IPS DF 4.7 (cell line): ENCODE measurements around the gene MAGI2.

ENCODE experiments used
- DNase-seq: peaks from one replicate; pipeline ENCODE4 v3.0.0-alpha.2; 2013; ENCODE audit warnings: low spot score; ENCODE audit errors: extremely low read depth

MAGI2 gene

DNA sequence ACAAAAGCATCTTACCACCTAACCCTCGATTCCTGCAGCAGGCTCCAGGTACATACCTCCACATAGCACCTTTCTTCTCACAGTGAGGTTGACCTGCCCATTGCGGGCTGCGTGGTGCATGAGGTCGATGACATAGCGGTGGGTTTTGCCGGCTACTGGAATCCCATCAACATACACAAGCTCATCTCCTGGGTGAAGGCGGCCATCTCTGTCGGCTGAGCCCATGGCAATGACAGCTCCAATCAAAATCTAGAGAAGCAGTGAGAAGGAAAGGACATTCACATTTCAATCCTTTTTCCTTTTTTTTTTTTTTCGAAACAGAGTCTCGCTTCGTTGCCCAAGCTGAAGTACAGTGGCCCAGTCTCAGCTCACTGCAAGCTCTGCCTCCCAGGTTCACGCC lies 1285.6 kb downstream of the MAGI2 start:
- no peak for DNase-seq

DNA sequence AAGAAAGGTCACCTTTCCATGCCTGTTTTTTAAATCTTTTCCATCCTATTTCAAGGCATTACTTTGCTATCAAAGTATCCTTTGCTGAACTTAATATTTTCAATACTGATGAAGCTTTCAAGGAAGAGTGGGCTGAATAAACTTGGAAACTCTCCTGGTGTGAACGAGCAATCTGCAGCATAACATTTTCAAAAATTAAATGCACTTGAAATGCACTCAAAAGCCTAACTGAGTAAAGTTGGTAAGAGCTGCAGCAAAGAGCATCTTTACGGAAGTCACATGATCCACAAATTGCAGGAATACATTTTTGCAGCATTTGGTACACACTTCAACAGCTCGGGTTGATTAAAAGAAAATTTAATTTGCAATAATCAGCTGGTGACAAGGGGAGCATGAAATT lies 1287.6 kb downstream of the MAGI2 start:
- no peak for DNase-seq

DNA sequence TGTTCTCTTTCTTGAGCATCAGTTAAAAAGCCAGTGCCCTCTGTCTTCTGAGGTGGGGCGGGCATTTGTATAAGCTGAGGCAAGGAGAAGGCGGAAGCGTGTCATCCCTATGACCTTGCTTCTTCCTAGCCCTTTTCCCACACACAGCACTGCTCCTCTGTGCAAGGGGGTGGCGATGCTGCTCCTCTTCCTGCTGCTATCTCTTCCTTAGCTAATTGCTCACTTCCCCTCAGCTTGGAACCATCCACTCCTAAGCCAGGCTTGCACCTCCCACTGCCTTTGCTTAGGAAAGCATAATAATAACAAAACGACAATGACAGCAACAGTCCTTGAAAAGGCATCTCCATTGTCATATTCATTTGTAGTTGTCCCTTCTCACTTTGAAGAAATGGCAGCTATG lies 1288.0 kb downstream of the MAGI2 start:
- no peak for DNase-seq

DNA sequence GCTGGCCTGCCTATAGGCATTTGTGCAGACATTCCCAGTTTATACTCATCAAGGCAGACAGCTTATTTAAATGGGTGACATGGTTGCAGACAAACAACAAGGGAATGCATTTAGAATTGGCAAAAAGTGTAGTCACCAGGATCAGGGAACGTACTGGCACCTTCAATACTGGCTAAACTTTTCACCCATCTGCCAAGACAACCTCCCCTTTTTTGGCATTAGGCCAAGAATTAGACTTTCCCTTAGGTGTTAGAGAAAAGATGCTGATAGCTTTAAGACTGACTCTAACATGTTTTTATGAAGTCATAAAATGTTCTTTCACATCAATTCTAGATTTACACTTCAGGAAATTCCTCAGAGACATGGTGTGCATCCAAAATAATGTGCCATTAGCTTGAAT lies 1289.0 kb downstream of the MAGI2 start:
- no peak for DNase-seq

DNA sequence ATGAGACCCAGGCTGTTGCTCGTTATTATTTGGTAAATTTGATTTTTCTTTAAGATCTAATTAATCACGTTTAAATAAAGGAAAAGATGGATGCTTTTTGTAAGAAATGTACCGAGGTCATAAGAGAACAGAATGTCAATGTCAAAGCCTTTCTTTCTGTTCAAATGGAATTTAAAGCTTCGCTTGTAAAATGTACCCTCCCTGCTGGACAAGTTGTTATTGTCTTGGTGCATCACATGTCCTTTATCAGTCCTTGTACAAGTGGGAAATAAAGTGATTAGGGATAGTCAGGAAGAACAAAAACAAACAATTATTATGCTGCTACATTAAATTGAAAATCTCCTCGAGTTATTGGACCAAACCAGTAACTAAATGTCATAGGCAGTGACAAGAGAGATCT lies 1291.7 kb downstream of the MAGI2 start:
- DNase-seq = no peak

DNA sequence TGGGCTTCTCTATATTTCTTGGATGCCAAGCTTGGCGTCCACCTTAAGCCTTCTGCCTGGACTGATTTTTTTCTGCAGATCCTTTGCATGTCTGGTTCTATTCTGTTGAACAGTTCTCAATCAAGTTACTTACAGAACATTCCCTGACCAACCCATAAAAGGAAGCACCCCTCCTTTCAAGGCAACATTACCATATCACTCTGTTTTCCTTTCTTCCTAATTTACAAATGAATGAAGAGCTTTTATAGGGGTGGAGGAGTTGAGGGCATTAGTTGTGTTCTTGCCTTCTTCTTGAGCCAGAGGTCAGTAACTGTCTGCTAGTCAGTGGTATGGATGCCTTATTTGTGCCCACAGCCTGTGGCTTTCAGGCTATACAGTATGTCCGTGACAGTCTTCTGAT lies 1293.9 kb downstream of the MAGI2 start:
- no peak for DNase-seq

DNA sequence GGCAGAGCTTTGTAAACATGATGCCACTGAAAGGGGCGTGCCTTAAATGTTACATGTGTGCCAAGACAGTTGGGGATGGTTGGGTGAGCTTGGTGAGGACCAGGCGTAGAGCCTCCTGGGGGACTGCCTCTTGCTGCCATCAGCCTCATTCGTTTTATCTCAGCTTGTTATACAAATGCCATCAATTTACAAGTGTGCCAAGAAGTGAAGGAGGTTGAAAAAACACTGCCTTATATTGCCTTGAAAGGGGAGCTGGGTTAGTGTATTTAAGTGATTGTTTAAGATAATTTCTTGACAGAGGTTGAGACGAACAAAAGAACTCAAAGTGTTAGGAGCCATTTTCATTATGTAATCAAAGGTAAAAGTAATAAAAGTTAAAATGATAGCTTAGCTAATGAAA lies 1300.2 kb downstream of the MAGI2 start:
- no peak for DNase-seq

DNA sequence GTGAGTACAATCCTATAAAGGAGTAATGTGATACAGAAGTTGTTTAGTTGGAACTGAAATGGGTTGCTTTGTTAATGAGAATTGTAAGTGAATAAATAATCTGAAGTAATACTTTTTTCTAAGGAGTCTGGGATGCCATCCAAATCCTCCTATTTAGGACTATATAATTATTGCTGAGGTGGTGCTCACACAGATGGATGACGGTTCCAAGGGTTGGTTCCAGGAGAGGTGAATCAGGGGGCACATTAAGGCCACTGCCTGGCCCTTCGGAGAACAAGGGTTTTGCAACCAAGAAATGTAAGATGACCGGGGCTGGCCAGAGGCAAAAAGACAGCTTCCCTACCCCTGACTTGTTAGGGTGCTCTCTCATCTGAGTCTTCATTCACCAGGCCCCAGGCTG lies 1302.2 kb downstream of the MAGI2 start:
- DNase-seq = no peak

DNA sequence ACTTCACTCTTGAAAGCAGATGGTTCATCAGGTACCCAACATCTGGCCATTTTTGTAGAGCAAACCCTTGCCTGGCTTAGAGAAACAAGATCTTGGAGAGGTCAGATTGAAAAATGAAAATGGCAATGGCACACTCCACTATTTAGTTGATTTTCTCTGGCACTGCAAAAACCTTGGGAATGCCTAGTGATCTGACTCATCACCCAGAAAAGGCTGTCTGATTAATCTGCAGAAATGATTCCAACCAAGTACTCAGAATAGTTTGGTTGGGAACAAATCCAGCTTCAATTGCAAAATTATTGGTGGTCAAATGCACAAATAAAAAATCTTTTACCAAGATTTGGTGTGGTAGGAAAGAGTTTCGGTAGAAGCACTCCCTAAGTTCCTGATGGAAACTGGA lies 1303.7 kb downstream of the MAGI2 start:
- no peak for DNase-seq

DNA sequence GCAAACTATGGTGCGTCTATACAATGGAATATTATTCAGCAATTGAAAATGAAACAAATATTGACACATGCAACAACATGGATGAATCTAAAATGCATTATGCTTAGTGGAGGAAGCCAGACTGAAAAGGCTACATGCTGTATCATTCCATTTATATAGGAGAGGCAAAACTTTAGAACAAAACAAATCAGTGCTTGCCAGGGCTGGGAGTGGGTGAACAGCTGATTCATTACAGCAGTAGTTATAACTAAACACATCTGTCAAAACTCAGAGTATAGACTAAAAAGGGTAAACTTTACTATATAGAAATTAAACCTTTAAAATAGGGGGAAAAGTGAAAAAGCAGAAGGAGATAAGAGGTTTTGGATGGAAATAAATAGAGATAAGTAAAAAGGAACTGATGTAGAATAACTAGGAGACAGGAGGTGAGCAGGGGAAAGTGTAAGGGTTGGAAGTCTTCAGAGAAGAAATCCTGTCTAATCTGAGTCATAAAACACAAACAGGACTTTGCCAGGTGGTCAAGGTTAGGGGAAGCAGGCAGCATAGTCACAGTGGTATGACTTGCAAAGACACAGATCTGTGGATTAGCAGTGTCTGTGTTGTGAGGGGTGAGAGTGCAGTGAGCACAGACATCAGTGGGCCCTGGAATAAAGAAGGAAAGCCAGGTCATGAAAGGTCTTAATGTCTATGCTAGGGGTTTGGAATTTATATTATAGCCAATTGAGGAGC lies 1305.1 kb downstream of the MAGI2 start:
- DNase-seq = no peak

DNA sequence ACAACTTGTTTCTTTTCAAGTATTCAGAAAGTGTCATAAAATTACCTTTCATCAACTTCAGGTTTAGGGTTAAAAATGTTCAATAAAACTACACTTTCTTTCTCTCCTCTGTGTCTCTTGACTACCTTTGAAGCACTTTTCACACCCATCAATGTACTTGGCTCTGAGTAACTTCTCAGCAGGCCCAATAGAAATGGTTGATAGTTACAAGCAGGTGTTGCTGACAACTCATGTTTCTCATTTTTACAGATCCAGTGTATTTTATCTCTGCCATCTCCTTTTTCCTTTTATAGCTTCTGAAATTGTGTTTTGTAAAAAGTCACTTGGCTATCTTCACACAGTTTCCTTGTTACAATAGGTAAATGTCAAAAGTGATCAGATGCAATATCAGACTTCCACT lies 1306.9 kb downstream of the MAGI2 start:
- no peak for DNase-seq

DNA sequence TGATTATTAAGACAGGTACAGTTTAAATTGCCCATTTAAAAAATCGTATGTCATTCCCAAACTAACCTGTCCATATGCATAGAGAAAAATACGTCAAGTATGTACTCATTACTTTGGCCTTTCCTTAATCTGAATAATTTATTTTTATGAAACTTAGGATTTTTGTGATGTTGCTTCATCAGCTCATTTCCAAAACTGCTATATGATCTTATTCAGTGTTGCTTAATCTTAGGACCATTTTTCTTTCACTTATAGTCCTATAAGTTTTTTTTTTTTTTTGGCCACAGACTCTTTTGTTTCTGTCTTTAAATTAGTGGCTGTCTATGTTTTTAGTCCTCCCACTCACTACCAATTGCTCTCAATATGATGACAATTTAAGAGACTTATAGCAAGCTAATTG lies 1309.8 kb downstream of the MAGI2 start:
- no peak for DNase-seq

DNA sequence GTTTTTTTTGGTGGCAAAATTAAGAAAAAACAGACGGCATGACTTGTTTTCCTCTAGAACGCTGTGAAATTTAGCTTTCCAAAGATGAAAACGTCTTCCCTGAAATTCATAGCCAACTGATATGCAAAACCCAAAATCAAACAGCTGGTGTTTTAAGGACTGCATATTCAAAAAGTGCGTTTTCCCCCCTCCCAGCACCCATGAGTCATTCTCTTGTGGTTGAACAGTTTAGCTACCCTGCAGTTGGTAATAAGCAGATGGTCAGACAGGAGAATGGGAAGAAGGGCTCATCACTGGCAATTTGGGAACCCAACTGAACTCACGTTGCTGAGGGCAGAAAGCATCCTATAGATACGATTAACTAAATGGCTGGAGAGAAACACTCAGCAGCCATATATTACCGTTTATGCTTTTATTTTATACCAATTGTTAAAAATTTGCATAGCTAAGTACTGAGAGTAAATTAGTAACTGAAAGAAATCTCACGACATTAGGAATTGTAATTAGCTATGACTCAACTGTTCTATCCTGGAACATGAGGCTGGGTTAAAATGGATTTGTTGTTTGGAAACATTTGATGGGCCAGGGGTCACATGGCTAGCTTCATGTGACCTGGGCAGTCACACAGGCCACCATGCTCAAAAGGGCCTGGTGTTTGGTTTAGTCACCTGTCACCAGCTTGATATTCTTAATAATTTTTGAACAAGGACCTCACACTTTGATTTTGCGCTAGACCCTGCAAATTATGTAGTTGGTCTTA lies 1311.8 kb downstream of the MAGI2 start:
- no peak for DNase-seq

DNA sequence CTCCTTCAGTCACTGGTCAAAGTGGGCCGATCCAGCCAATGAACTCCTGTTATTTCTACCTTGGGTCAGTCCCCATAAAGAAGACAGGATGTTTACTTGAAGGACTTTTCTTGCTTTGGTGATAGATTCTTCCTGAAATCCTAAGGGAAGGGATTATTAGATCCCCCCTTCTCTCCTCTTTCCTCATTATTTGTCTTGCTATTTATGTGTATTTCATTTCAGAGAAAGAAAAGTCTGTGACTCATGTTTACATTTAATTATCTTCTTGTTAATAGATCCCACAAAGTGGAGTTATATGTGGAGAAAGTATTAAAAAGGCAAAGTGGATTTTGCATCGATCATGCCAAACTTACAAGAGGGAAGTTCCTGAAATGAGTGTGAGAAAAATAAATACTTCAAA lies 1313.4 kb downstream of the MAGI2 start:
- no peak for DNase-seq

DNA sequence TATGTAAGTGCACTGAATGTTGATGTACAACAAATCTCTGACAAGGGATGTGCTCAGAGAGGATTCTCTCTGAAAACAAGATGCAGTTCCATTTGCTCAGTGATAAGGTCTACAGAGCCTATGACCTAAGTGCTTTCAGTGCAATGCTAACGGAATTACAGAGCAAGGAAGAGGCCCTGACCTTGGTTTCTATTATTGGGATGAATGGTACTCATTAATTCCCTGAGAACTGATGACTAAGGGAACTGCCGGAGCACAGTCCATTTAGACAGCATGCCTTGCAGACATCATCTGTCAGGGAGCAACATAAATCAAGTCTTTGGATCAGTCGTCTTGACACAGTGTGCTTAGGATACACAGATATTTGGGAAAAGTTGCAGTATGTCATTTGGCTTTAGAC lies 1314.1 kb downstream of the MAGI2 start:
- DNase-seq = no peak

DNA sequence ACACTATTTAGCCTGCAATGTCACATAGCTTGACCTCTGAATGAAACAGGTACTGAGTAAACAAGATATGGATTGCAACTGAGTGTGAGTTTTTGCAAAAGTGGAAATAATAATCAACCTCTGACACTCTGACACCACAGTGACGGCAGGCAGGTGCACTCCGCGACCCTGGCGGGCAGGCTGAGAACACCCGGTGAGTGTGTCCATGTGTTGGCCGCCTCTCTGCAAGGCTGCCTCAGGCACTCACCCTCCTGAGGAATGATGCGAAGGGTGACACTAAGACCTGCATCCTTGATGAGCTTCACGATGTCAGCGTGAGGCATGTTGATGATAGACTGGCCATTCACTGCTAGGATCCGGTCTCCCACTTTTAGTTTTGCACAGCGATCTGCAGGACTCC lies 1318.7 kb downstream of the MAGI2 start:
- no peak for DNase-seq

DNA sequence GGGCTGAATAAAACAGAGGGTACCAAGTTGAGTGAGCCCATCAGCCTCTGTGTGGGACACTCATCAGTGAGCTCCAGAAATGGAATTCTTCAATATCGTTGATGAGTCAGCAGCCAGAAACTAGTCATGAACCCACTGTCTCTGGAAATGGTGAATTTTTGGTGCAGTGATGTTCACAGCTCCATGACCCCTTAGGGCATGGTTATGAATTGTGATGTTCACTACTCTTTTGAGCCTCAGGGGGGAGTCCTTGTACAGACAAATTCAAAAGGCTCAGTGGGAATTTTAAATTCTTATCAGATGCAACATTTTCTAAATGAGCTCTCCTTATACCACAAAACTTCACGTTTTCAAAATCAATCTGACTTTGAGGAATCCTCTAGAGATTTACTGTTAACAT lies 1319.2 kb downstream of the MAGI2 start:
- DNase-seq = no peak

DNA sequence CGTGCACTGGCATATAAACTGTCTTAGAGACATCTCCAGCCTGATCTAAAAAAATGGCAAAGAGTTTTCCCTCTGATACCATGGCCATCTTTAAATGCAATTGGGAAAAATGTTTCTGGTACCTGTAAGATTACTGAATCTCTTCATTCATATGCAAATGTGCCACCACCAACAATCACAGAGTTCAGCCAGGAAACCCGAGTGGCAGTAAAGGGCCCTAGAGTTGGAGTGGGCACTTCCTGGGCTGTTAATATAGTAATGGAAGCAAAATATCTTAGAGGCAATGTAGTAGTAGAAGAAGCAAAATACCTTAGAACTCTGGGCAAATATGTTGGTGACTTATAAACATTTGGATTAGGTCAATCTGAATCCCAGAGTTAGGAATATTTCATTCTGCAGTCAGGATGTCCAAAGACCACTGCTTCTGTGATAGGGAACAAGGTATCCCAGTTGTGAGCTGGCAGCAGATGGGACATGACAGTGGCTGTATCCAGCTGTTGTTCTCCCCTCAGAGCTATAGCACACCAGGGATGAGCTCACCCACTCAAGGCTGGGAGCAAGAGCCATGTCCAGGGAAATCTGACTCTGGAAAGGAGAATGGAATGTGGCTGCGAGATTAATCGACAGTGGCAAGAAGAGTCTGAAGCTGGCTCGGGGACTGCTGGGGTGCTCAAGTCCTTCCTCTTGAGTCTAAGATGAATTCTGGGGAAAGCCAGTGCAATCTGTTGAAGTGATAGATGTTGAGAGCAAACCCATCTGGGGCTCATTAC lies 1322.8 kb downstream of the MAGI2 start:
- DNase-seq = no peak

DNA sequence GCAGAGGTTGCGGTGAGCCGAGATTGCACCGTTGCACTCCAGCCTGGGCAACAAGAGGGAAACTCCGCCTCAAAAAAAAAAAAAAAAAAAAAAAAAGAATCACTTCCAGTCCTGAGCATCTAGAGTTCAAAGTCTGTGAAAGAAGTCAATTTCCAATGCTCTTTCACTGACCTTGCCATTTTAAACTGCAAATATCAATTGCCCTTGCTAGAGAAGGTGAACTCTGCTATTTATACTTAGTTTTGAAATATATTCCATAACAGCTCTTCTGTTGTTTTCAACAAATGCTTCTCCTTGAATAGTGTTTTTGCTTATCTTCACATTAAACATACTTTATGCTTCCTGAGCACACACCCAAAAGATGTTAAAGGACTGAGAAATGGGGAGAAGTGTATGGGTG lies 1323.6 kb downstream of the MAGI2 start:
- no peak for DNase-seq

DNA sequence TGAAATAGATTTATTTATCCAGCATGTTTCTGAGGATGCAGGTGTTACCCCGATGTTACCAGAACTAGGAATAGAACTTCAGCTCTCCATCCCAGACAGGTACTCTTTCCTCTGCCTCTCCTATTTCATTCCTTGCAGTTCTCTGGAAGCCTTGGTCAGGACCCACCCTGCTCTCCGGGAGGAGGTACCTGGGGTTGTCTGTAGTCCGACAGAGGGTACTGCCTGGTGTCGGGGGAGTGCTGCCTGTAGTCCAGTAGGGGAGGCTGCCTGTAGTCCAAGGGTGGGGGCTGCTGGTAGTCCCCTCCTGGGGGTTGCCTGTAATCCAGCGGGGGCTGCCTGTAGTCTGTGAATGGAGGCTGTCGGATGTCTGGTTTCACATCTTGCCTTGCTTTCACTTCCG lies 1326.5 kb downstream of the MAGI2 start:
- no peak for DNase-seq

DNA sequence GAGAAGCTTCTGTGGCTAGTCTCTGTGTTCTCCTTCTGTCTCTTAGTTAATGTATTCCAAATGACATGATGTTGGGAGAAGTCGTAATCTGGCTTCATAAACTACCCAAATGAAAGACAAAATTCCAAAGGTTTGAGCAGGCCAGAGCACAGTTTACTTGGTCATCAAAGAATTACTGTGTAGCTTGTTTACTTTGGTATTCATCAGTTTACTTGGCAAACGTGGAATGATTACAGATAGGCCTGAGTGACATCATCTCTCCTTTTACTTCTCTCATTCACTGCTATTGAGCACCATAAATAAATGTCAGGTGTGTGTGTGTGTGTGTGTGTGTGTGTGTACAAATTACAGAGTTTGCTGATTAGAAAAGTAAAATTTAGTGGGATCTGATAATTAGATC lies 1327.6 kb downstream of the MAGI2 start:
- no peak for DNase-seq

DNA sequence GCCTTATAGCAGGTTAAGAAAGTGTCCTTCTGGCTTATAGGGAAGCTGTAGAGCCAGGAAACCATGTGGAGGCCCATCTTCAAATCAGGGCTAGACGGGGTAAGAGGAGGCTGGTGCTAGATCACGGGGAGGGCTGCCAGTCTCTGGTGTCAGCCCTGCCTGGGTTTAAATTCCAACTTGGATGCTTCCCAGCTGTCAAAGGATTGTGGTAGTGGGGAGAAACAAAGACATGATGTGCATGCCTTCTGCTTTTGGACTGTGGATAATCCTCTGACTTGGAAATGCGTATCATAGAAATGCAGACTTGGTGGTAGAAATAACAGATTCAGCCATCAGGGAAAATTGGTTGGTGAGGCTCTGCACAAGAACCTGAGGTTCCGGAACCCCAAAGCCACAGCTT lies 1329.3 kb downstream of the MAGI2 start:
- DNase-seq = no peak
